HG03108 (cell line): Measurements from ENCODE around the gene GPR142.
A peak's percentile ranks its signal among the peaks of the same experiment; 100 is the strongest.

Source experiments
- ATAC-seq: cut with Tn5 transposase; IDR thresholded peaks from one replicate; pipeline ENCODE4 v1.9.1; 2021; ENCODE audit warnings: moderate library complexity; ENCODE audit not compliant: unreplicated experiment

The GPR142 gene

GRCh38 chr17:74367206-74367605 is at the start of gene GPR142:
GPR142 (plus strand) TSS chr17:74367506; CDS start chr17:74369541, 2,035 bp downstream.
- no peak for ATAC-seq

GRCh38 chr17:74318391-74318790 is 48.9 kb upstream of the GPR142 start:
- no peak for ATAC-seq

GRCh38 chr17:74324521-74324920 is 42.8 kb upstream of the GPR142 start:
- ATAC-seq, result no peak

GRCh38 chr17:74325376-74325742 is 41.9 kb upstream of the GPR142 start:
- ATAC-seq, result no peak

- peak; percentile 61 for ATAC-seq
These were observed 41.4 kb upstream of the GPR142 start, which contains the start of gene KIF19 for GRCh38 chr17:74325743-74326379. KIF19 (plus strand) TSS chr17:74326226; CDS start chr17:74326350, 124 bp downstream.

- no peak for ATAC-seq
These were observed 40.8 kb upstream of the GPR142 start for GRCh38 chr17:74326506-74326905.

- no peak for ATAC-seq
These were observed 38.8 kb upstream of the GPR142 start for GRCh38 chr17:74328487-74328886.

- ATAC-seq, result no peak
These were observed 37.9 kb upstream of the GPR142 start for GRCh38 chr17:74329378-74329777.

GRCh38 chr17:74330446-74330845 is 36.9 kb upstream of the GPR142 start:
- ATAC-seq, result no peak

- no peak for ATAC-seq
These were observed 35.2 kb upstream of the GPR142 start for GRCh38 chr17:74332017-74332650.

GRCh38 chr17:74332763-74333283 is 34.5 kb upstream of the GPR142 start:
- no peak for ATAC-seq

- ATAC-seq, result no peak
These were observed 32.8 kb upstream of the GPR142 start for GRCh38 chr17:74334393-74335039.

GRCh38 chr17:74335529-74336062 is 31.7 kb upstream of the GPR142 start:
- no peak for ATAC-seq

GRCh38 chr17:74336307-74336706 is 31.0 kb upstream of the GPR142 start:
- ATAC-seq, result no peak

GRCh38 chr17:74337834-74338500 is 29.3 kb upstream of the GPR142 start:
- no peak for ATAC-seq

GRCh38 chr17:74339537-74340195 is 27.6 kb upstream of the GPR142 start:
- ATAC-seq, result no peak

- no peak for ATAC-seq
These were observed 26.8 kb upstream of the GPR142 start for GRCh38 chr17:74340470-74341023.

- no peak for ATAC-seq
These were observed 25.1 kb upstream of the GPR142 start for GRCh38 chr17:74342224-74342623.

- ATAC-seq, result no peak
These were observed 24.2 kb upstream of the GPR142 start for GRCh38 chr17:74343121-74343520.

- ATAC-seq, result no peak
These were observed 23.6 kb upstream of the GPR142 start for GRCh38 chr17:74343526-74344284.
